A549 (cell line): ENCODE results near the gene TBCC. TPM values are rescaled to one million over a fixed set of nuclear protein-coding genes. Genes with fewer than 3 reads are reported as not detected.

Experiments used
- ATAC-seq, 2 experiments: fragments of 200-7000 bp in 1 of 2; fragments of >200 bp in 1 of 2; cut with Nextera tagmentation in 1 of 2; cut with Tn5 transposase in 1 of 2; 3 replicates each; pipeline versions ENCODE4 v1.8.0 to v1.9.1; 2018 to 2020; ENCODE audit warnings: mild to moderate bottlenecking in 1 of 2, moderate library complexity in 1 of 2
- CTCF ChIA-PET: fragments of 300-600 bp; sonication (Branson Sonifier 250); formaldehyde crosslinking; extraction: SDS; loops from one replicate; lab custom pipeline; 2021; ENCODE audit warnings: antibody characterized with exemption, inconsistent platforms; lab: Yijun Ruan, JAX
- POLR2A ChIA-PET: fragments of 350-600 bp; formaldehyde crosslinking; extraction: SDS; loops from one replicate; lab custom pipeline; 2021; ENCODE audit warnings: antibody characterized with exemption, inconsistent platforms; lab: Yijun Ruan, JAX
- DNase-seq, 2 experiments: peaks; one replicate each; pipeline versions ENCODE4 v3.0.0 to v3.0.0-alpha.2; 2011 to 2016; ENCODE audit warnings: low read depth in 1 of 2, low spot score in 1 of 2
- FAIRE-seq: peaks from 2 replicates; lab custom pipeline; 2011; peaks lifted over from hg19 to GRCh38; lab: Jason Lieb, UNC
- H3K27ac ChIP-seq, 2 experiments: fragments of >200 bp; sonication (Bioruptor Twin); formaldehyde crosslinking; 3 replicates each; pipeline ENCODE4 v1.5.1; 2016 to 2017
- H3K4me1 ChIP-seq: fragments of >200 bp; sonication (Bioruptor Twin); formaldehyde crosslinking; 3 replicates; pipeline ENCODE4 v1.6.1; 2016
- H3K4me2 ChIP-seq: fragments of >200 bp; sonication (Bioruptor Twin); formaldehyde crosslinking; 3 replicates; pipeline ENCODE4 v1.6.1; 2016
- H3K4me3 ChIP-seq: fragments of >200 bp; sonication (Bioruptor Twin); formaldehyde crosslinking; 3 replicates; pipeline ENCODE4 v1.5.1; 2016
- H3K9me3 ChIP-seq: fragments of >200 bp; sonication (Bioruptor Twin); formaldehyde crosslinking; 3 replicates; pipeline ENCODE4 v1.6.1; 2016
- BHLHE40 ChIP-seq: IDR thresholded peaks from 2 replicates; pipeline ENCODE4 v1.6.1; 2012; ENCODE audit warnings: low read depth, low read length, inconsistent platforms
- CBX2 ChIP-seq: fragments of 200-600 bp; sonication (generic); IDR thresholded peaks from 2 replicates; pipeline ENCODE4 v1.6.1; 2016; ENCODE audit warnings: low read depth, mild to moderate bottlenecking, borderline replicate concordance
- CEBPB ChIP-seq, 2 experiments: fragments of >200 bp in 1 of 2; sonication (Bioruptor Twin) in 1 of 2; formaldehyde crosslinking in 1 of 2; IDR thresholded peaks; 2 replicates each; pipeline ENCODE4 v1.6.1; 2012 to 2016
- FOSB ChIP-seq: fragments of 250-450 bp; sonication (Bioruptor Pico); IDR thresholded peaks from 2 replicates; pipeline ENCODE4 v1.5.0; 2020; ENCODE audit warnings: mild to moderate bottlenecking, moderate library complexity
- FOSL2 ChIP-seq, 2 experiments: fragments of 450-650 bp in 1 of 2; fragments of >200 bp in 1 of 2; sonication (Bioruptor Twin) in 1 of 2; formaldehyde crosslinking; IDR thresholded peaks; 2 replicates each; pipeline versions ENCODE4 v1.5.0 to v1.6.1; 2016 to 2020; ENCODE audit warnings: mild to moderate bottlenecking in 1 of 2, moderate library complexity in 1 of 2
- HEYL ChIP-seq: fragments of 250-450 bp; sonication (Bioruptor Pico); IDR thresholded peaks from 2 replicates; pipeline ENCODE4 v1.8.0; 2021; ENCODE audit warnings: mild to moderate bottlenecking, moderate library complexity
- HOXB13 ChIP-seq: fragments of 250-450 bp; sonication (Bioruptor Pico); IDR thresholded peaks from 2 replicates; pipeline ENCODE4 v1.5.0; 2020; ENCODE audit warnings: low read depth, mild to moderate bottlenecking, moderate library complexity
- HOXB5 ChIP-seq: fragments of 250-450 bp; sonication (Bioruptor Pico); IDR thresholded peaks from 2 replicates; pipeline ENCODE4 v1.5.0; 2020; ENCODE audit warnings: mild to moderate bottlenecking, moderate library complexity
- KDM1A ChIP-seq: fragments of 200-600 bp; sonication (generic); IDR thresholded peaks from 2 replicates; pipeline ENCODE4 v1.6.1; 2016; ENCODE audit warnings: low read depth, mild to moderate bottlenecking
- PHF8 ChIP-seq: fragments of 200-600 bp; sonication (generic); IDR thresholded peaks from 2 replicates; pipeline ENCODE4 v1.6.1; 2016; ENCODE audit warnings: low read depth, mild to moderate bottlenecking, antibody characterized with exemption, moderate library complexity, borderline replicate concordance
- RARB ChIP-seq: fragments of 250-450 bp; sonication (Bioruptor Pico); IDR thresholded peaks from 2 replicates; pipeline ENCODE4 v1.8.0; 2021; ENCODE audit warnings: mild to moderate bottlenecking, moderate library complexity
- RCOR1 ChIP-seq: fragments of 150-350 bp; IDR thresholded peaks from 2 replicates; pipeline ENCODE4 v1.6.1; 2014; ENCODE audit warnings: antibody characterized with exemption, low read length, low read depth
- RFX5 ChIP-seq: fragments of 450-650 bp; IDR thresholded peaks from 2 replicates; pipeline ENCODE4 v1.7.1; 2014; ENCODE audit warnings: antibody characterized with exemption, mild to moderate bottlenecking, moderate library complexity
- SMC3 ChIP-seq: fragments of >200 bp; sonication (Bioruptor Twin); formaldehyde crosslinking; IDR thresholded peaks from 3 replicates; pipeline ENCODE4 v1.6.1; 2018; ENCODE audit warnings: inconsistent platforms
- TP53 ChIP-seq: fragments of 250-450 bp; sonication (Bioruptor Pico); IDR thresholded peaks from 2 replicates; pipeline ENCODE4 v1.5.0; 2021; ENCODE audit warnings: mild to moderate bottlenecking, moderate library complexity
- ZC3H11A ChIP-seq: fragments of 450-650 bp; IDR thresholded peaks from 2 replicates; pipeline ENCODE4 v1.6.1; 2014; ENCODE audit warnings: antibody characterized with exemption, mild to moderate bottlenecking
- ZFP36 ChIP-seq: fragments of 450-650 bp; IDR thresholded peaks from 2 replicates; pipeline ENCODE4 v1.6.1; 2014; ENCODE audit warnings: borderline replicate concordance; ENCODE audit not compliant: partially characterized antibody
- WGBS: methylation state at CpG from one replicate; pipeline ENCODE4 v1.1.6; 2017; ENCODE audit errors: missing lambda C conversion rate; 5-methylcytosine and 5-hydroxymethylcytosine counted together
- polyA plus RNA-seq, 4 experiments: library from polyadenylated mRNA; depleted of rRNA in 3 of 4; stranded (reverse); fragments of >200 nt; fragmentation: RNase III in 1 of 4; extraction: RNeasy Plus Mini Kit Qiagen cat#74134 plus additional on column Dnase treatment in 1 of 4; gene quantifications; 2 replicates in 3 of 4; 3 replicates in 1 of 4; pipeline ENCODE4 v1.2.3, GENCODE V29; 2011 to 2017
- TF ChIP-seq, protein P1 (sequence below): IDR thresholded peaks from 2 replicates; pipeline ENCODE4 v1.6.1; 2012
- TF ChIP-seq, protein P2 (sequence below): fragments of 150-350 bp; IDR thresholded peaks from 2 replicates; pipeline ENCODE4 v1.6.1; 2014; ENCODE audit warnings: low read depth, mild to moderate bottlenecking, low read length
- TF ChIP-seq, protein P3 (sequence below): fragments of >200 bp; sonication (Bioruptor Twin); formaldehyde crosslinking; IDR thresholded peaks from 3 replicates; pipeline ENCODE4 v1.5.1; 2016
- TF ChIP-seq, protein P4 (sequence below): fragments of 200-600 bp; sonication (generic); IDR thresholded peaks from 2 replicates; pipeline ENCODE4 v1.6.1; 2016; ENCODE audit warnings: antibody characterized with exemption, mild to moderate bottlenecking, moderate library complexity

TBCC gene
- polyA plus RNA-seq, 2 of the 4 experiments (the other 2 are of a cell fraction), result 10.2 to 12.4 TPM

DNA sequence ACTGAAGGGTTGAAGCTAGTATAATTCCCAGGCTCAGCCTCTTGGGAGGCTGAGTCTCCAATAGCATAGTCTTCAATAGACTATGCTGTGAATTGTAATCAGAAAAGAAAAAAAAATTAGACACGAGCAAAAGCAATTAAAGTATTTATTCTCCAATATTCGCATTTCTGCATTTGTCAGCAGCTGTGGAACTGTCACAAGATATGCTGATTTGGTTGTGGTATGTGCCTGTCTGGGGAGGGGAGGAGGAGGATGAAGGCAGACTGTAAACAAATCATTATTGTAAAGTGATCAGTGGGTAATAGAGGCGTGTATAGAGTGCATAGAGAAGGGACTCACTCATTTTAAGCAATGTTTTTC, 25.8 kb upstream of the TBCC start:
- no peaks in the 10 kb centered on the region for H3K9me3 ChIP-seq
- DNase-seq (no peak), ATAC-seq (no peak), FAIRE-seq (no peak)
- TF ChIP-seq, protein P1, sequence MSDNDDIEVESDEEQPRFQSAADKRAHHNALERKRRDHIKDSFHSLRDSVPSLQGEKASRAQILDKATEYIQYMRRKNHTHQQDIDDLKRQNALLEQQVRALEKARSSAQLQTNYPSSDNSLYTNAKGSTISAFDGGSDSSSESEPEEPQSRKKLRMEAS, result no peak
- TF ChIP-seq CBX2, result no peak
- TF ChIP-seq PHF8, result no peak
- TF ChIP-seq FOSB, result no peak
- ChIA-PET POLR2A (interaction anchor here (2.2 kb wide), 1 partner anchor 11 kb away, joined by 11 read pairs; the partner anchor contains the start of gene BICRAL), CTCF (interaction anchor here (1.5 kb wide), 1 partner anchor 13 kb away, joined by 3 read pairs; no protein-coding TSS in a partner anchor)
- peaks cover 3% of the 10 kb centered on the region; the same call in 2 of the 3 replicates for H3K4me1 ChIP-seq
- WGBS, result 71% methylated on average over 3 of the region's 3 CpGs
- H3K4me3 ChIP-seq, result no peak overlapping the region
- H3K4me2 ChIP-seq, result no peak overlapping the region
- H3K27ac ChIP-seq, result no peak overlapping the region

DNA sequence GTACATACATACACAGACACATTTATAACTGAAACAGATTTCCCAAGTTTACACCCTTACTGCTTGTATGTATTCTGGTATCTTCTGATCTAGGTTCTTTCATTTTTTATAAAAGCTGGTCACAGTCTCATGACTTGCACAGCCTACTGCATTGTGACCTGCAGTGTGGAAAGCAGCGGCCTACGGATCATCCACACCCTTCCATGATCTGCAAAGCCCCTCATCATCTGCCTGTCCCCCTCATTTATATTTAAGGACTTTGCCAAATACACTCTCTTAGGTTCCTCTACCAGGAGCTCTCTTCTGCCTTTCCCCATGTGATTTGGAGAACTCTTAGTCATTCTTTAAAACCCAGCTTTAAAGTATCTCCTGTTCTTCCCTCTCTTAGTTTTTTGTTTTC, 23.9 kb upstream of the TBCC start:
- POLR2A ChIA-PET, result interaction anchor here (3.5 kb wide), 1 partner anchor 12 kb away, joined by 38 read pairs; the partner anchor contains the start of gene BICRAL

DNA sequence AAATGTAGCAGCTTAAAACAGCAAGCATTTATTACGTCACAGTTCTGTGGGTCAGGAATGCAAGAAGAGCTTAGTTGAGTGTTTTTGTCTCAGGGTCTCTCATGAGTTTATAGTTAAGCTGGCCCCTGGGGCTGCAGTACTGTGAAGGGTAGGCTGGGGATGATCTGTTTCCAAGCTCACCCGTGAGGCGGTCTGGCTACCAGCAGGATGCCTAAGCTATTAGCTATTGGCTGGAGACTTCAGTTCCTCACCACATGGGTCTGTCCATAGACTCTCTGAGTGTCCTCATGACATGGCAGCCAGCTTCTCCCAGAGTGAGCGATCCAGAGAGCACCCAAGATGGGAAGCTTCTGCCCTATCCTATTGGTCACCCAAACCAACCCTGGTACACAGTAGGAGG, 23.1 kb upstream of the TBCC start:
- no peak for ATAC-seq
- TF ChIP-seq, protein P2, sequence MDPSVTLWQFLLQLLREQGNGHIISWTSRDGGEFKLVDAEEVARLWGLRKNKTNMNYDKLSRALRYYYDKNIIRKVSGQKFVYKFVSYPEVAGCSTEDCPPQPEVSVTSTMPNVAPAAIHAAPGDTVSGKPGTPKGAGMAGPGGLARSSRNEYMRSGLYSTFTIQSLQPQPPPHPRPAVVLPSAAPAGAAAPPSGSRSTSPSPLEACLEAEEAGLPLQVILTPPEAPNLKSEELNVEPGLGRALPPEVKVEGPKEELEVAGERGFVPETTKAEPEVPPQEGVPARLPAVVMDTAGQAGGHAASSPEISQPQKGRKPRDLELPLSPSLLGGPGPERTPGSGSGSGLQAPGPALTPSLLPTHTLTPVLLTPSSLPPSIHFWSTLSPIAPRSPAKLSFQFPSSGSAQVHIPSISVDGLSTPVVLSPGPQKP, result no peak
- no peak for TF ChIP-seq SMC3
- no peak for TF ChIP-seq KDM1A
- TF ChIP-seq, protein P3, sequence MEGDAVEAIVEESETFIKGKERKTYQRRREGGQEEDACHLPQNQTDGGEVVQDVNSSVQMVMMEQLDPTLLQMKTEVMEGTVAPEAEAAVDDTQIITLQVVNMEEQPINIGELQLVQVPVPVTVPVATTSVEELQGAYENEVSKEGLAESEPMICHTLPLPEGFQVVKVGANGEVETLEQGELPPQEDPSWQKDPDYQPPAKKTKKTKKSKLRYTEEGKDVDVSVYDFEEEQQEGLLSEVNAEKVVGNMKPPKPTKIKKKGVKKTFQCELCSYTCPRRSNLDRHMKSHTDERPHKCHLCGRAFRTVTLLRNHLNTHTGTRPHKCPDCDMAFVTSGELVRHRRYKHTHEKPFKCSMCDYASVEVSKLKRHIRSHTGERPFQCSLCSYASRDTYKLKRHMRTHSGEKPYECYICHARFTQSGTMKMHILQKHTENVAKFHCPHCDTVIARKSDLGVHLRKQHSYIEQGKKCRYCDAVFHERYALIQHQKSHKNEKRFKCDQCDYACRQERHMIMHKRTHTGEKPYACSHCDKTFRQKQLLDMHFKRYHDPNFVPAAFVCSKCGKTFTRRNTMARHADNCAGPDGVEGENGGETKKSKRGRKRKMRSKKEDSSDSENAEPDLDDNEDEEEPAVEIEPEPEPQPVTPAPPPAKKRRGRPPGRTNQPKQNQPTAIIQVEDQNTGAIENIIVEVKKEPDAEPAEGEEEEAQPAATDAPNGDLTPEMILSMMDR, result no peak
- TF ChIP-seq HOXB5 (CRISPR knock-in tag), result no peak
- TF ChIP-seq RFX5, result no peak
- TF ChIP-seq FOSB, result no peak
- TF ChIP-seq ZFP36, result no peak
- TF ChIP-seq FOSL2 (IDR thresholded peaks at IDR 0.05), result no peak
- no peak for TF ChIP-seq FOSL2 (CRISPR knock-in tag; IDR thresholded peaks at IDR 0.05)
- TF ChIP-seq, protein P4, sequence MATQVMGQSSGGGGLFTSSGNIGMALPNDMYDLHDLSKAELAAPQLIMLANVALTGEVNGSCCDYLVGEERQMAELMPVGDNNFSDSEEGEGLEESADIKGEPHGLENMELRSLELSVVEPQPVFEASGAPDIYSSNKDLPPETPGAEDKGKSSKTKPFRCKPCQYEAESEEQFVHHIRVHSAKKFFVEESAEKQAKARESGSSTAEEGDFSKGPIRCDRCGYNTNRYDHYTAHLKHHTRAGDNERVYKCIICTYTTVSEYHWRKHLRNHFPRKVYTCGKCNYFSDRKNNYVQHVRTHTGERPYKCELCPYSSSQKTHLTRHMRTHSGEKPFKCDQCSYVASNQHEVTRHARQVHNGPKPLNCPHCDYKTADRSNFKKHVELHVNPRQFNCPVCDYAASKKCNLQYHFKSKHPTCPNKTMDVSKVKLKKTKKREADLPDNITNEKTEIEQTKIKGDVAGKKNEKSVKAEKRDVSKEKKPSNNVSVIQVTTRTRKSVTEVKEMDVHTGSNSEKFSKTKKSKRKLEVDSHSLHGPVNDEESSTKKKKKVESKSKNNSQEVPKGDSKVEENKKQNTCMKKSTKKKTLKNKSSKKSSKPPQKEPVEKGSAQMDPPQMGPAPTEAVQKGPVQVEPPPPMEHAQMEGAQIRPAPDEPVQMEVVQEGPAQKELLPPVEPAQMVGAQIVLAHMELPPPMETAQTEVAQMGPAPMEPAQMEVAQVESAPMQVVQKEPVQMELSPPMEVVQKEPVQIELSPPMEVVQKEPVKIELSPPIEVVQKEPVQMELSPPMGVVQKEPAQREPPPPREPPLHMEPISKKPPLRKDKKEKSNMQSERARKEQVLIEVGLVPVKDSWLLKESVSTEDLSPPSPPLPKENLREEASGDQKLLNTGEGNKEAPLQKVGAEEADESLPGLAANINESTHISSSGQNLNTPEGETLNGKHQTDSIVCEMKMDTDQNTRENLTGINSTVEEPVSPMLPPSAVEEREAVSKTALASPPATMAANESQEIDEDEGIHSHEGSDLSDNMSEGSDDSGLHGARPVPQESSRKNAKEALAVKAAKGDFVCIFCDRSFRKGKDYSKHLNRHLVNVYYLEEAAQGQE, result no peak

More for the DNA sequence above, 23.9 kb upstream of the TBCC start:
- no peak overlapping the region for H3K27ac ChIP-seq
- TF ChIP-seq RCOR1 (no peak), CEBPB (IDR thresholded peaks at IDR 0.05) (no peak), CBX2 (no peak), HEYL (CRISPR knock-in tag) (no peak), SMC3 (no peak), TP53 (CRISPR knock-in tag) (no peak), BHLHE40 (no peak), RARB (CRISPR knock-in tag) (no peak), HOXB13 (CRISPR knock-in tag) (no peak), ZFP36 (no peak), ZC3H11A (no peak), FOSB (no peak)
- TF ChIP-seq, protein P4, result no peak
- WGBS, result 91% methylated on average over 2 of the region's 2 CpGs
- no peak overlapping the region for H3K4me3 ChIP-seq
- H3K4me1 ChIP-seq, result peaks cover 18% of the 10 kb centered on the region
- ATAC-seq (no peak), DNase-seq (no peak), FAIRE-seq (no peak)
- no peak overlapping the region for H3K4me2 ChIP-seq
- H3K9me3 ChIP-seq, result no peaks in the 10 kb centered on the region
- CTCF ChIA-PET, result no interaction called here

More for the DNA sequence above, 23.1 kb upstream of the TBCC start:
- Histone ChIP-seq H3K4me3 (no peak overlapping the region), H3K27ac (no peak overlapping the region), H3K4me1 (peaks cover 15% of the 10 kb centered on the region), H3K9me3 (no peaks in the 10 kb centered on the region), H3K4me2 (no peak overlapping the region)
- 100% methylated on average over 3 of the region's 4 CpGs for WGBS
- CTCF ChIA-PET, result no interaction called here
- FAIRE-seq (no peak), DNase-seq (no peak)
- POLR2A ChIA-PET, result interaction anchor here (1.3 to 3.5 kb wide), 2 partner anchors 13 to 23 kb away, joined by 7 to 38 read pairs; partner anchors contain the start of genes BICRAL and TBCC
